Testis (tissue), 3 donors: ENCODE measurements around the gene VIT. TPM values are rescaled to one million over a fixed set of nuclear protein-coding genes. Genes with fewer than 3 reads are reported as not detected.

ENCODE experiments used
- DNase-seq: peaks from one replicate; pipeline ENCODE4 v3.0.0-alpha.2; 2019
- H3K27ac ChIP-seq, 2 donors: fragments of 200-600 bp; sonication (generic); one replicate each; pipeline ENCODE4 v1.5.1; 2019
- H3K27me3 ChIP-seq: fragments of 200-600 bp; sonication (generic); one replicate; pipeline ENCODE4 v1.5.1; 2019
- H3K36me3 ChIP-seq: fragments of 200-600 bp; sonication (generic); one replicate; pipeline ENCODE4 v1.5.1; 2017; ENCODE audit warnings: low read depth; ENCODE audit errors: missing control alignments
- H3K4me1 ChIP-seq: fragments of 200-600 bp; sonication (generic); one replicate; pipeline ENCODE4 v1.5.1; 2019
- H3K4me3 ChIP-seq, 2 donors: fragments of 200-600 bp; sonication (generic); one replicate each; pipeline ENCODE4 v1.5.1; 2017 to 2019
- H3K9me3 ChIP-seq: fragments of 200-600 bp; sonication (generic); one replicate; pipeline ENCODE4 v1.5.1; 2017
- CTCF ChIP-seq, 3 experiments: fragments of 450-650 bp in 2 of 3; fragments of 200-600 bp in 1 of 3; sonication (generic) in 1 of 3; IDR thresholded peaks; one replicate each; pipeline ENCODE4 v1.5.1; 2016 to 2019; ENCODE audit warnings: antibody characterized with exemption in 3 of 3, mild to moderate bottlenecking in 2 of 3, moderate library complexity in 1 of 3
- POLR2A ChIP-seq: fragments of 450-650 bp; IDR thresholded peaks from one replicate; pipeline ENCODE4 v1.6.1; 2017; ENCODE audit warnings: antibody characterized with exemption, mild to moderate bottlenecking, moderate library complexity
- WGBS, 2 donors: methylation state at CpG; one replicate each; pipeline ENCODE4 v1.1.5; 2018; 5-methylcytosine and 5-hydroxymethylcytosine counted together
- intact Hi-C: fragments of 100-400 bp; cut with DNase I; formaldehyde crosslinking; loops from one replicate; pipeline ENCODE4 v1.15.1; 2023; ENCODE audit warnings: low total_unique reads
- polyA plus RNA-seq: library from polyadenylated mRNA; stranded (reverse); fragments of 350-450 nt; fragmentation: Illumina TruSeq; extraction: RNeasy Lipid Tissue Mini Kit (QIAGEN cat#74804); gene quantifications from one replicate; pipeline ENCODE4 v1.2.3, GENCODE V29; 2014; ENCODE audit warnings: low read depth, low replicate concordance; ENCODE audit not compliant: insufficient read depth
- total RNA-seq, 2 donors: library from RNA; depleted of rRNA; stranded (reverse); fragments of >200 nt; gene quantifications; one replicate each; pipeline ENCODE4 v1.2.3, GENCODE V29; 2016

The VIT gene
- total and polyA plus RNA-seq, 3 donors from 2014 or later, result 5.6 to 9.4 (median 7.2) TPM

GRCh38 chr2:36706021-36706876, 9.7 kb downstream of the VIT start:
- Histone ChIP-seq H3K27ac (no peak overlapping the region), H3K36me3 (no peaks in the 10 kb centered on the region), H3K27me3 (no peaks in the 10 kb centered on the region), H3K4me3 (no peak overlapping the region), H3K9me3 (no peaks in the 10 kb centered on the region), H3K4me1 (peaks cover 8% of the 10 kb centered on the region)
- TF ChIP-seq POLR2A (no peak), CTCF (IDR thresholded peaks at IDR 0.05) (no peak)
- 59 to 64% methylated on average over 5 of the region's 5 CpGs for WGBS, 2 donors
- intact Hi-C loops, result no loop called here
- DNase-seq, result no peak

- Histone ChIP-seq H3K36me3 (no peaks in the 10 kb centered on the region), H3K27me3 (no peaks in the 10 kb centered on the region), H3K9me3 (no peaks in the 10 kb centered on the region), H3K4me1 (peaks cover 8% of the 10 kb centered on the region), H3K27ac (peak overlapping the region in 1 of 2 donors; percentile 36), H3K4me3 (no peak overlapping the region)
- TF ChIP-seq POLR2A (no peak), CTCF (IDR thresholded peaks at IDR 0.05) (no peak)
- no peak for DNase-seq
- 79 to 96% methylated on average over 5 of the region's 5 CpGs for WGBS, 2 donors
- intact Hi-C loops, result no loop called here
Measured at GRCh38 chr2:36707050-36707449, 10.5 kb downstream of the VIT start.

GRCh38 chr2:36708041-36708741, 11.7 kb downstream of the VIT start:
- peak in 1 of 3 experiments; percentile 31 for TF ChIP-seq CTCF (IDR thresholded peaks at IDR 0.05)
- no peak for TF ChIP-seq POLR2A
- peak; percentile 28 for DNase-seq
- no peaks in the 10 kb centered on the region for H3K9me3 ChIP-seq
- H3K27me3 ChIP-seq, result no peaks in the 10 kb centered on the region
- H3K4me1 ChIP-seq, result peaks cover 8% of the 10 kb centered on the region
- intact Hi-C loops, result no loop called here
- H3K4me3 ChIP-seq, result no peak overlapping the region
- H3K27ac ChIP-seq, result no peak overlapping the region
- WGBS, 2 donors, result 60 to 63% methylated on average over 8 of the region's 8 CpGs
- no peaks in the 10 kb centered on the region for H3K36me3 ChIP-seq

- Histone ChIP-seq H3K4me3 (no peak overlapping the region), H3K9me3 (no peaks in the 10 kb centered on the region), H3K27me3 (no peaks in the 10 kb centered on the region), H3K27ac (no peak overlapping the region), H3K36me3 (no peaks in the 10 kb centered on the region), H3K4me1 (peaks cover 8% of the 10 kb centered on the region)
- DNase-seq, result no peak
- WGBS, 2 donors, result 93 to 95% methylated on average over 2 of the region's 2 CpGs
- intact Hi-C loops, result no loop called here
- TF ChIP-seq POLR2A, result no peak
- no peak for TF ChIP-seq CTCF (IDR thresholded peaks at IDR 0.05)
Measured at GRCh38 chr2:36710858-36711515, 14.5 kb downstream of the VIT start.
